GM12892 (cell line): ENCODE data around the gene FAM120A.

ENCODE experiments used
- POLR2A ChIP-seq: IDR thresholded peaks from 2 replicates; pipeline ENCODE4 v1.6.1; 2011; ENCODE audit warnings: low read depth, low read length, control low read depth
- POLR2AphosphoS5 ChIP-seq: IDR thresholded peaks from 2 replicates; pipeline ENCODE4 v1.6.1; 2011; ENCODE audit warnings: low read depth, low read length, control low read depth
- TAF1 ChIP-seq: IDR thresholded peaks from 2 replicates; pipeline ENCODE4 v1.6.1; 2011; ENCODE audit warnings: low read depth, mild to moderate bottlenecking, control low read depth, low read length, borderline replicate concordance

DNA sequence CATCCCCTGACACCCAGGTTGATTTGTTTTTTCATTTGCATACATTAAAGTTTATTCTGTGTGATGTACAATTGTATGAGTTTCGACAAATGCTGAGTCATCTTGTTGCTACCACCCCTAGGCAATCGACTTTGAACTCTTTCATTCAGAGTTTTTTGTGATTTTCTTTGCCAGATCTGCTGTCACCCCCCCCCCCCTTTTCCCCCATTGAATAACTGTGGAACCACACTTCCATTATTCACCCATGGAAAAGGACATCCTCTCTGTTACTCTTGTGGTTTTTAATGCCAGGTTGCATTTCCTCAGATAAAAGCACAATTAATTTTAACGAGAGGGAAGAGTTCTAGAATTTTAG lies 15.6 kb downstream of the FAM120A start:
- no peak for TF ChIP-seq POLR2A
- TF ChIP-seq POLR2AphosphoS5: no peak
- TF ChIP-seq TAF1: no peak
